ENCODE data around the gene SLC35D2.

GRCh38 chr9:96381125-96381524 is 2.4 kb downstream of the SLC35D2 start:
- no peak for TF ChIP-seq CTCF (IDR thresholded peaks at IDR 0.05; ENCODE audit: low read depth, low read length, missing input control)
- no peak for TF ChIP-seq EGR1 (IDR thresholded peaks at IDR 0.05; ENCODE audit: low read depth in 2 of 2)
- TF ChIP-seq MAX (IDR thresholded peaks at IDR 0.05), result no peak
- TF ChIP-seq RAD21 (IDR thresholded peaks at IDR 0.05), result no peak
- TF ChIP-seq YY1 (IDR thresholded peaks at IDR 0.05), result no peak
- TF ChIP-seq GABPA (IDR thresholded peaks at IDR 0.05 in 1 of 2, conservative IDR thresholded peaks at IDR 0.05 in 1 of 2), result no peak
- TF ChIP-seq, protein P1, sequence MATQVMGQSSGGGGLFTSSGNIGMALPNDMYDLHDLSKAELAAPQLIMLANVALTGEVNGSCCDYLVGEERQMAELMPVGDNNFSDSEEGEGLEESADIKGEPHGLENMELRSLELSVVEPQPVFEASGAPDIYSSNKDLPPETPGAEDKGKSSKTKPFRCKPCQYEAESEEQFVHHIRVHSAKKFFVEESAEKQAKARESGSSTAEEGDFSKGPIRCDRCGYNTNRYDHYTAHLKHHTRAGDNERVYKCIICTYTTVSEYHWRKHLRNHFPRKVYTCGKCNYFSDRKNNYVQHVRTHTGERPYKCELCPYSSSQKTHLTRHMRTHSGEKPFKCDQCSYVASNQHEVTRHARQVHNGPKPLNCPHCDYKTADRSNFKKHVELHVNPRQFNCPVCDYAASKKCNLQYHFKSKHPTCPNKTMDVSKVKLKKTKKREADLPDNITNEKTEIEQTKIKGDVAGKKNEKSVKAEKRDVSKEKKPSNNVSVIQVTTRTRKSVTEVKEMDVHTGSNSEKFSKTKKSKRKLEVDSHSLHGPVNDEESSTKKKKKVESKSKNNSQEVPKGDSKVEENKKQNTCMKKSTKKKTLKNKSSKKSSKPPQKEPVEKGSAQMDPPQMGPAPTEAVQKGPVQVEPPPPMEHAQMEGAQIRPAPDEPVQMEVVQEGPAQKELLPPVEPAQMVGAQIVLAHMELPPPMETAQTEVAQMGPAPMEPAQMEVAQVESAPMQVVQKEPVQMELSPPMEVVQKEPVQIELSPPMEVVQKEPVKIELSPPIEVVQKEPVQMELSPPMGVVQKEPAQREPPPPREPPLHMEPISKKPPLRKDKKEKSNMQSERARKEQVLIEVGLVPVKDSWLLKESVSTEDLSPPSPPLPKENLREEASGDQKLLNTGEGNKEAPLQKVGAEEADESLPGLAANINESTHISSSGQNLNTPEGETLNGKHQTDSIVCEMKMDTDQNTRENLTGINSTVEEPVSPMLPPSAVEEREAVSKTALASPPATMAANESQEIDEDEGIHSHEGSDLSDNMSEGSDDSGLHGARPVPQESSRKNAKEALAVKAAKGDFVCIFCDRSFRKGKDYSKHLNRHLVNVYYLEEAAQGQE (IDR thresholded peaks at IDR 0.05), result no peak
- TF ChIP-seq SP1 (IDR thresholded peaks at IDR 0.05), result no peak
- no peak for TF ChIP-seq TAF1 (conservative IDR thresholded peaks at IDR 0.05)
- TF ChIP-seq JUND (IDR thresholded peaks at IDR 0.05), result no peak
